OCI-LY3 (cell line): Measurements from ENCODE around the gene RSPH1.

ENCODE experiments used
- H2AFZ ChIP-seq: fragments of 200-600, 300-600 bp; shearing (Covaris generic); 2 replicates; pipeline ENCODE4 v1.6.0; 2014; ENCODE audit warnings: antibody characterized with exemption, low read depth, low read length
- H3K27ac ChIP-seq: fragments of 200-600, 300-600 bp; sonication (generic); 2 replicates; pipeline ENCODE4 v1.5.1; 2014; ENCODE audit warnings: mild to moderate bottlenecking, low read length, moderate library complexity, mixed read lengths
- H3K27me3 ChIP-seq: fragments of 200-600, 300-600 bp; sonication (generic); 2 replicates; pipeline ENCODE4 v1.6.1; 2014; ENCODE audit warnings: low read depth, low read length, mixed read lengths
- H3K36me3 ChIP-seq: fragments of 200-600, 300-600 bp; sonication (generic); replicated peaks from 2 replicates; pipeline ENCODE3; 2014; ENCODE audit warnings: low read depth, low read length, mixed read lengths
- H3K4me1 ChIP-seq: fragments of 300-600, 200-600 bp; sonication (generic); 2 replicates; pipeline ENCODE4 v1.6.1; 2014; ENCODE audit warnings: low read length, mixed read lengths
- H3K4me2 ChIP-seq: fragments of 200-600, 300-600 bp; sonication (generic); 2 replicates; pipeline ENCODE4 v1.6.1; 2014; ENCODE audit warnings: low read length, mixed read lengths
- H3K4me3 ChIP-seq: fragments of 300-600, 200-600 bp; sonication (generic); 2 replicates; pipeline ENCODE4 v1.5.1; 2014; ENCODE audit warnings: antibody characterized with exemption, mild to moderate bottlenecking, low read length, moderate library complexity
- H3K79me2 ChIP-seq: fragments of 300-600, 200-600 bp; shearing (Covaris generic); 2 replicates; pipeline ENCODE4 v1.6.1; 2014; ENCODE audit warnings: mild to moderate bottlenecking, low read length, mixed read lengths
- H3K9ac ChIP-seq: fragments of 300-600, 200-600 bp; shearing (Covaris generic); 2 replicates; pipeline ENCODE4 v1.6.0; 2014; ENCODE audit warnings: mild to moderate bottlenecking, low read length, moderate library complexity
- H3K9me3 ChIP-seq: fragments of 200-600, 300-600 bp; shearing (Covaris generic); 2 replicates; pipeline ENCODE4 v1.6.1; 2014; ENCODE audit warnings: low read length, mixed read lengths; ENCODE audit not compliant: insufficient read depth
- H4K20me1 ChIP-seq: fragments of 200-600, 300-600 bp; sonication (generic); 2 replicates; pipeline ENCODE4 v1.6.1; 2016; ENCODE audit warnings: low read length, mixed read lengths; ENCODE audit not compliant: insufficient read depth
- CTCF ChIP-seq: fragments of 200-600, 300-600 bp; sonication (generic); IDR thresholded peaks from 2 replicates; pipeline ENCODE4 v1.5.1; 2014; ENCODE audit warnings: antibody characterized with exemption, low read length, low read depth
- EZH2phosphoT487 ChIP-seq: fragments of 200-600 bp; shearing (Covaris generic); IDR thresholded peaks from 2 replicates; pipeline ENCODE4 v1.6.1; 2018; ENCODE audit warnings: antibody characterized with exemption, mixed run types, low read depth

The RSPH1 gene

GRCh38 chr21:42465803-42466127 is 30.3 kb downstream of the RSPH1 start:
- Histone ChIP-seq H4K20me1 (no peaks in the 10 kb centered on the region), H3K27ac (peak overlapping the region; percentile 100), H3K4me1 (peaks cover 93% of the 10 kb centered on the region), H3K27me3 (no peaks in the 10 kb centered on the region), H3K36me3 (peaks cover 3% of the 10 kb centered on the region), H3K9ac (peak overlapping the region; percentile 67), H3K4me2 (peak overlapping the region; percentile 81), H2AFZ (no peak overlapping the region), H3K9me3 (no peaks in the 10 kb centered on the region), H3K4me3 (peak overlapping the region; percentile 64), H3K79me2 (no peaks in the 10 kb centered on the region)
- no peak for TF ChIP-seq EZH2phosphoT487
- no peak for TF ChIP-seq CTCF

- H3K4me1 ChIP-seq, result peaks cover 96% of the 10 kb centered on the region
- no peak overlapping the region for H2AFZ ChIP-seq
- H3K27ac ChIP-seq, result peak overlapping the region; percentile 100
- peak overlapping the region; percentile 81 for H3K4me2 ChIP-seq
- H3K9ac ChIP-seq, result peak overlapping the region; percentile 67
- no peaks in the 10 kb centered on the region for H3K79me2 ChIP-seq
- H4K20me1 ChIP-seq, result no peaks in the 10 kb centered on the region
- peak overlapping the region; percentile 64 for H3K4me3 ChIP-seq
- peaks cover 3% of the 10 kb centered on the region for H3K36me3 ChIP-seq
- no peaks in the 10 kb centered on the region for H3K27me3 ChIP-seq
- H3K9me3 ChIP-seq, result no peaks in the 10 kb centered on the region
- TF ChIP-seq CTCF (no peak), EZH2phosphoT487 (no peak)
Observed at GRCh38 chr21:42465008-42465802, 30.8 kb downstream of the RSPH1 start.

DNA sequence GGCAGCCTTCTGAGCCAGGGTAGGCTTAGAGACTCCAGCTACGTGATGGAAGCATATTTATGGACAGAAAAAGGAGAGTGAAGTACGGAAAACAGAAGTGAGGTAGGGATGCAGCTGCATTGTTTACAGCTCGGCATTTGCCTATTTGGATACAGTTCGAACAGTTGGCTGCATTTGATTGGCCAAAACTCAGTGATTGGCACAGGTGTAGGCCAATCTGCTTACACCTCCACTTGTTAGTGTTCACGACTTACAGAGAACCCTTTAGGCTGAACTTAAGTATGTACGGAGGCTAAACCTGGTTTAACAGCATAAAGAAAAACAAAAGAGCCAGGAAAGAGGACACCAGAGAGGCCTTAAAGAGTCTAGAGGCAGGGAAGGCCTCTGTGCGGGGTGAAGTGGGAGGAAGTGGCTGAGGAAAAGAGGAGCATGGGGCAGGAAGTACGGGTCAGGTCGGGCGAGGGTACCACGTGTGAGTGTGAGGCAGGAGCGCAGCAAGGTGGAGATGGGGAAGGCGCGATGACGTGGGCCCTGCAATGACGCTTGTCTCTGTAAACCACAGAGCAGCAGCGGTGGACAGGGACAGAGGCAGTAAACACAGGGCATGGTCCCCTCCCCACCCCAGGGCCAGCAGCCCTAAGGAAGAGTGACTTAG is 32.0 kb downstream of the RSPH1 start:
- Histone ChIP-seq H3K27me3 (no peaks in the 10 kb centered on the region), H3K4me2 (peak overlapping the region; percentile 81; the same call in 1 of the 2 replicates), H3K9ac (peak overlapping the region; percentile 67; the same call in 1 of the 2 replicates), H3K36me3 (peaks cover 3% of the 10 kb centered on the region), H3K9me3 (no peaks in the 10 kb centered on the region), H4K20me1 (no peaks in the 10 kb centered on the region), H2AFZ (no peak overlapping the region), H3K27ac (peak overlapping the region; percentile 100), H3K4me3 (no peak overlapping the region), H3K4me1 (peaks cover 98% of the 10 kb centered on the region), H3K79me2 (no peaks in the 10 kb centered on the region)
- TF ChIP-seq CTCF, result no peak

DNA sequence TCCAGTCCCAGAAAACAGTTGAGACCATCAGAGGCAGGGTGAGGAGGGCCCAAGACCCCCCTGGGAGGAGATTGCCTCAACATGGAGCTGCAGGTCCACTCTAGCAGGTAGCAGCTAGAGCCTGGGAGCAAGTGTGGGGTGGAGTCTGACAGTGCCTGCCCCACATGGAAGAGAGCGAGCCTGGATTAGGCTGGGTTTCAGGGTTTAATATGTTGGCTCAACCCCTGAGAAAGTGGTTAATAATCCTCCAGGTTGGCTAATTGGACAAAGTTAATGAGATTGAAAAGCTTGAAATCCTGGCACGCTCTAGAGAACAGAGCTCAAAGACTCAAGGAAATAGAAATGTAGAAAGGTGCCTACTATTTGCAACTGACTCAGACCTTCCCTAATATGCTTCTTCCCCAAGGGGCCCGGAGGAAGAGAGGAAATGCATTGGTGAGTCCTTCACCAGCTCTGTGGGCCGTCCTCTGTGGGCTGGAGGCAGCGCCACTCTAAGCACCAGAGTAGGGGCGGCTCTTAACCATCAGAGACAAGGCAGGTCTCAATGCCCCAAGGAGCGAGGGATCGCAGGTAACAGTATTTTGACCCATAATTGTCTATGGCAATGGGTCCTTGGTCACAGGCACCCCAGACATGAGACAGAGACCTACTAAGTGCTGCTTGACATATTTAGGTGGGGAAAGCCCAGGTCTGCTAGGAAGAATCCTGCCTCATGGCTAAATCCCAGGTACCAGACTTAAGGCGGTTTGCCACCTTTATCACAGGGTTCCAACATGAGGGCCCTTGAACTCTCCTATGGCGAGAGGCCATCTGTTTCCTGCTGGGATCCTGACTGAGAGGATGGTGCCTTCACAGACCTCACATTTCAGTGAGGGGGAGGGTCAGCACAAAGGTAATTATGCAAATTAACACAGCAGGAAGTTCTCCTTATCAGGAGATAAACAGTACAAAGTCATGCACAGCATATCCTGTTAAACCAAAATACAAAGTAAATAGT is 33.8 kb downstream of the RSPH1 start:
- Histone ChIP-seq H3K9me3 (no peaks in the 10 kb centered on the region), H3K4me1 (peaks cover 86% of the 10 kb centered on the region), H4K20me1 (no peaks in the 10 kb centered on the region), H3K79me2 (no peaks in the 10 kb centered on the region), H2AFZ (no peak overlapping the region), H3K9ac (peak overlapping the region; percentile 85), H3K27ac (peak overlapping the region; percentile 97), H3K27me3 (no peaks in the 10 kb centered on the region), H3K4me3 (peak overlapping the region; percentile 78), H3K4me2 (peak overlapping the region; percentile 99), H3K36me3 (peaks cover 3% of the 10 kb centered on the region)
- no peak for TF ChIP-seq CTCF
- TF ChIP-seq EZH2phosphoT487, result no peak
